Heart right ventricle (tissue), 16 donors: ENCODE measurements around the gene KRT13. TPM values are rescaled to one million over a fixed set of nuclear protein-coding genes. Genes with fewer than 3 reads are reported as not detected.

Experiments
- ATAC-seq, 8 donors: fragments of 200-7000 bp; cut with Tn5 transposase; one replicate each; pipeline ENCODE4 v1.9.1; 2020; ENCODE audit warnings: mild to moderate bottlenecking in 8 of 8, moderate library complexity in 8 of 8, moderate number of reproducible peaks in 1 of 8
- DNase-seq, 2 donors: peaks; one replicate each; pipeline ENCODE4 v3.0.0-alpha.2; 2020
- H3K27ac ChIP-seq, 10 donors: fragments of 200-600 bp; sonication (generic) in 2 of 10; one replicate each; pipeline versions ENCODE4 v1.5.0 to v1.8.0; 2020 to 2022; ENCODE audit warnings: mild to moderate bottlenecking in 3 of 10
- H3K27me3 ChIP-seq, 7 donors: fragments of 200-600 bp; one replicate each; pipeline ENCODE4 v1.8.0; 2021 to 2022; ENCODE audit warnings: mild to moderate bottlenecking in 2 of 7
- H3K36me3 ChIP-seq, 9 donors: fragments of 200-600 bp; sonication (generic) in 1 of 9; one replicate each; pipeline versions ENCODE4 v1.5.0 to v1.8.0; 2020 to 2022; ENCODE audit warnings: mild to moderate bottlenecking in 2 of 9
- H3K4me1 ChIP-seq, 9 donors: fragments of 200-600 bp; sonication (generic) in 1 of 9; one replicate each; pipeline versions ENCODE4 v1.5.0 to v1.8.0; 2020 to 2022; ENCODE audit warnings: mild to moderate bottlenecking in 4 of 9
- H3K4me3 ChIP-seq, 10 donors: fragments of 200-600 bp; sonication (generic) in 2 of 10; one replicate each; pipeline versions ENCODE4 v1.5.0 to v1.8.0; 2020 to 2022; ENCODE audit warnings: mild to moderate bottlenecking in 7 of 10, moderate library complexity in 2 of 10
- H3K9me3 ChIP-seq, 11 donors: fragments of 200-600 bp in 10 of 11; sonication (generic) in 2 of 11; one replicate each; pipeline versions ENCODE4 v1.5.0 to v1.8.0; 2013 to 2022; ENCODE audit warnings: mild to moderate bottlenecking in 2 of 11, control low read depth in 1 of 11, moderate library complexity in 1 of 11
- CTCF ChIP-seq, 9 donors: fragments of 200-600 bp; sonication (generic) in 2 of 9; IDR thresholded peaks; one replicate each; pipeline versions ENCODE4 v1.5.0 to v1.8.0; 2021 to 2022; ENCODE audit warnings: antibody characterized with exemption in 9 of 9, mild to moderate bottlenecking in 5 of 9, moderate library complexity in 1 of 9
- WGBS, 2 donors: extraction: QIAGEN DNeasy Blood & Tissue Kit; methylation state at CpG; one replicate each; pipeline ENCODE4 v1.1.7; 2013; ENCODE audit warnings: inconsistent platforms in 1 of 2; 5-methylcytosine and 5-hydroxymethylcytosine counted together
- intact Hi-C, 10 donors: fragments of 100-400 bp; cut with DNase I; formaldehyde crosslinking; loops; one replicate each; pipeline versions ENCODE4 v1.11.1 to v1.14.2; 2022
- polyA plus RNA-seq, 2 donors: library from polyadenylated mRNA; stranded (reverse); fragments of 200-250 nt; gene quantifications; one replicate each; pipeline ENCODE4 v1.2.3, GENCODE V29; 2013
- total RNA-seq, 10 donors: library from RNA; stranded (reverse); fragmentation: NEBNext Ultra II Directional in 3 of 10; extraction: Animal tissue kit (Norgen Biotek cat#: 25700) in 3 of 10; gene quantifications; one replicate each; pipeline versions ENCODE4 v1.2.1 to v1.2.4, GENCODE V29; 2021 to 2023
- donor health status: Arrhythmogenic right ventricular cardiomyopathy.
- donor health status: ischemic (EF 13 %, LVEDD 7.1; RV severe dilation, severe dysfunction).
- donor health status: healthy with polysubstance abuse.
- donor health status: DM: no; HTN: yes; CAD: no.
- donor health status: DM: no; HTN: no; CAD: no.
- donor health status: ischemic (EF 25% LVEDD 6.9; RV normal size, moderate dysfunction).
- donor health status: ischemic (EF 25% LVEDD 5.7; RV mildly dilated, moderate dysfunction).
- donor health status: healthy.
- donor health status: DM: yes; HTN: yes; CAD: no.
- donor health status: Ischemic cardiomyopathy.
- donor health status: ischemic (EF 35%, LVEDD 5.7; RV mildly dilated, moderate dysfunction).
- donor health status: nonischemic (EF 11% LVEDD 7.7; RV severe dilation, severe dysfunction).
- donor health status: DM: yes; HTN: yes; CAD: no.
- donor health status: PGD.
- donor health status: ischemic (EF 29% LVEDD 5.4; RV normal size, mild dysfunction).
- donor health status: nonischemic (EF 23%, LVEDD 6.1; RV moderate dilation, normal function).

The KRT13 gene
- total and polyA plus RNA-seq, 12 donors, result 6.7 TPM; not detected in 11

GRCh38 chr17:41518031-41518430 lies 12.6 kb upstream of the KRT13 start:
- no peak for TF ChIP-seq CTCF (IDR thresholded peaks at IDR 0.05)
- WGBS, 2 donors, result 90 to 97% methylated on average over 3 of the region's 3 CpGs
- Histone ChIP-seq H3K27ac (no peak overlapping the region), H3K27me3 (peaks cover 0 to 69% (median 46%) of the 10 kb centered on the region in 7 donors), H3K9me3 (no peaks in the 10 kb centered on the region), H3K4me1 (peaks cover 0 to 5% (median 0%) of the 10 kb centered on the region in 9 donors), H3K36me3 (no peaks in the 10 kb centered on the region), H3K4me3 (no peak overlapping the region)
- intact Hi-C loops, result no loop called here
- ATAC-seq, result no peak
- DNase-seq, result no peak

GRCh38 chr17:41516830-41517283 lies 11.4 kb upstream of the KRT13 start:
- DNase-seq (no peak), ATAC-seq (no peak)
- no peak for TF ChIP-seq CTCF (IDR thresholded peaks at IDR 0.05)
- intact Hi-C loops, result no loop called here
- H3K4me3 ChIP-seq, result no peak overlapping the region
- H3K9me3 ChIP-seq, result no peaks in the 10 kb centered on the region
- H3K36me3 ChIP-seq, result no peaks in the 10 kb centered on the region
- H3K27me3 ChIP-seq, result peaks cover 0 to 67% (median 41%) of the 10 kb centered on the region in 7 donors
- H3K4me1 ChIP-seq, result peaks cover 0 to 11% (median 0%) of the 10 kb centered on the region in 9 donors
- 80 to 83% methylated on average over 14 of the region's 14 CpGs for WGBS, 2 donors
- no peak overlapping the region for H3K27ac ChIP-seq

GRCh38 chr17:41516147-41516829 lies 10.9 kb upstream of the KRT13 start:
- Histone ChIP-seq H3K9me3 (no peaks in the 10 kb centered on the region), H3K27ac (no peak overlapping the region), H3K4me3 (no peak overlapping the region), H3K4me1 (peaks cover 0 to 9% (median 0%) of the 10 kb centered on the region in 9 donors), H3K27me3 (peaks cover 0 to 67% (median 41%) of the 10 kb centered on the region in 7 donors), H3K36me3 (no peaks in the 10 kb centered on the region)
- 86% methylated on average over 14 of the region's 14 CpGs for WGBS, 2 donors
- intact Hi-C loops, result no loop called here
- TF ChIP-seq CTCF (IDR thresholded peaks at IDR 0.05), result no peak
- DNase-seq, result no peak
- no peak for ATAC-seq

GRCh38 chr17:41513168-41513547 lies 7.7 kb upstream of the KRT13 start:
- Histone ChIP-seq H3K4me3 (no peak overlapping the region), H3K36me3 (no peaks in the 10 kb centered on the region), H3K27me3 (peaks cover 0 to 61% (median 31%) of the 10 kb centered on the region in 7 donors), H3K4me1 (peaks cover 0 to 9% (median 0%) of the 10 kb centered on the region in 9 donors), H3K27ac (no peak overlapping the region), H3K9me3 (no peaks in the 10 kb centered on the region)
- intact Hi-C loops, result no loop called here
- no peak for ATAC-seq
- no peak for TF ChIP-seq CTCF (IDR thresholded peaks at IDR 0.05)
- no peak for DNase-seq
- 70% methylated on average over 5 of the region's 5 CpGs for WGBS, 2 donors
